ENCODE measurements around the gene MRPL20.

DNA sequence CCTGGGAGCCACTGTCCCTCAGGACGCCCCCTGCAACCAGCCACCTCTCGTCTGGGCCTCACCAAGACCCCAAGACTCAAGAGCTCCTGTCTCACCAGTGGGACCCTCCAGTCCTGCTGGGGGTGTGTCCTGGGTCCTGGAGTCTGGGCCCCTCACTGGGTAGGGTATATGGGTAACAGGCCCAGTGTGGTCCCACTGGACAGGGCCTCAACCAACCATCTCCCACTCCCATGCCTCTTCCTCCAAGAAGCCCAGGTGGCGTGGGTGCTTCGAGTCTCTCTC is 27.7 kb upstream of the MRPL20 start:
- TF ChIP-seq CTCF (IDR thresholded peaks at IDR 0.05) (no peak), POLR2A (IDR thresholded peaks at IDR 0.05) (no peak)
